HL-60 (cell line): Measurements from ENCODE around the gene FRMD8.

Experiments used
- POLR2AphosphoS5 ChIP-seq: IDR thresholded peaks from 2 replicates; pipeline ENCODE4 v1.6.1; 2012; ENCODE audit warnings: low read depth
- TF ChIP-seq, protein P1 (sequence below): IDR thresholded peaks from one replicate; pipeline ENCODE4 v1.5.1; 2011; ENCODE audit warnings: low read length, control low read depth, inconsistent platforms; ENCODE audit not compliant: insufficient read depth
- TF ChIP-seq, protein P2 (sequence below): IDR thresholded peaks from 2 replicates; pipeline ENCODE4 v1.6.1; 2012; ENCODE audit warnings: low read depth; ENCODE audit not compliant: insufficient replicate concordance

- TF ChIP-seq, protein P1, sequence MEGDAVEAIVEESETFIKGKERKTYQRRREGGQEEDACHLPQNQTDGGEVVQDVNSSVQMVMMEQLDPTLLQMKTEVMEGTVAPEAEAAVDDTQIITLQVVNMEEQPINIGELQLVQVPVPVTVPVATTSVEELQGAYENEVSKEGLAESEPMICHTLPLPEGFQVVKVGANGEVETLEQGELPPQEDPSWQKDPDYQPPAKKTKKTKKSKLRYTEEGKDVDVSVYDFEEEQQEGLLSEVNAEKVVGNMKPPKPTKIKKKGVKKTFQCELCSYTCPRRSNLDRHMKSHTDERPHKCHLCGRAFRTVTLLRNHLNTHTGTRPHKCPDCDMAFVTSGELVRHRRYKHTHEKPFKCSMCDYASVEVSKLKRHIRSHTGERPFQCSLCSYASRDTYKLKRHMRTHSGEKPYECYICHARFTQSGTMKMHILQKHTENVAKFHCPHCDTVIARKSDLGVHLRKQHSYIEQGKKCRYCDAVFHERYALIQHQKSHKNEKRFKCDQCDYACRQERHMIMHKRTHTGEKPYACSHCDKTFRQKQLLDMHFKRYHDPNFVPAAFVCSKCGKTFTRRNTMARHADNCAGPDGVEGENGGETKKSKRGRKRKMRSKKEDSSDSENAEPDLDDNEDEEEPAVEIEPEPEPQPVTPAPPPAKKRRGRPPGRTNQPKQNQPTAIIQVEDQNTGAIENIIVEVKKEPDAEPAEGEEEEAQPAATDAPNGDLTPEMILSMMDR: no peak
- no peak for TF ChIP-seq POLR2AphosphoS5
- TF ChIP-seq, protein P2, sequence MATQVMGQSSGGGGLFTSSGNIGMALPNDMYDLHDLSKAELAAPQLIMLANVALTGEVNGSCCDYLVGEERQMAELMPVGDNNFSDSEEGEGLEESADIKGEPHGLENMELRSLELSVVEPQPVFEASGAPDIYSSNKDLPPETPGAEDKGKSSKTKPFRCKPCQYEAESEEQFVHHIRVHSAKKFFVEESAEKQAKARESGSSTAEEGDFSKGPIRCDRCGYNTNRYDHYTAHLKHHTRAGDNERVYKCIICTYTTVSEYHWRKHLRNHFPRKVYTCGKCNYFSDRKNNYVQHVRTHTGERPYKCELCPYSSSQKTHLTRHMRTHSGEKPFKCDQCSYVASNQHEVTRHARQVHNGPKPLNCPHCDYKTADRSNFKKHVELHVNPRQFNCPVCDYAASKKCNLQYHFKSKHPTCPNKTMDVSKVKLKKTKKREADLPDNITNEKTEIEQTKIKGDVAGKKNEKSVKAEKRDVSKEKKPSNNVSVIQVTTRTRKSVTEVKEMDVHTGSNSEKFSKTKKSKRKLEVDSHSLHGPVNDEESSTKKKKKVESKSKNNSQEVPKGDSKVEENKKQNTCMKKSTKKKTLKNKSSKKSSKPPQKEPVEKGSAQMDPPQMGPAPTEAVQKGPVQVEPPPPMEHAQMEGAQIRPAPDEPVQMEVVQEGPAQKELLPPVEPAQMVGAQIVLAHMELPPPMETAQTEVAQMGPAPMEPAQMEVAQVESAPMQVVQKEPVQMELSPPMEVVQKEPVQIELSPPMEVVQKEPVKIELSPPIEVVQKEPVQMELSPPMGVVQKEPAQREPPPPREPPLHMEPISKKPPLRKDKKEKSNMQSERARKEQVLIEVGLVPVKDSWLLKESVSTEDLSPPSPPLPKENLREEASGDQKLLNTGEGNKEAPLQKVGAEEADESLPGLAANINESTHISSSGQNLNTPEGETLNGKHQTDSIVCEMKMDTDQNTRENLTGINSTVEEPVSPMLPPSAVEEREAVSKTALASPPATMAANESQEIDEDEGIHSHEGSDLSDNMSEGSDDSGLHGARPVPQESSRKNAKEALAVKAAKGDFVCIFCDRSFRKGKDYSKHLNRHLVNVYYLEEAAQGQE: no peak
Measured at GRCh38 chr11:65446446-65447277, 60.2 kb downstream of the FRMD8 start.
